Stimulated activated CD4-positive, alpha-beta T cell treated with anti-CD3 and anti-CD28 coated beads, Interleukin-15, amount 100 ng/mL, for 24 hours (primary cell): ENCODE data around the gene CPED1.
"Not testable (repeated sequence)": the region's sequence is repeated elsewhere in the genome, so short reads cannot be mapped to it uniquely, and the experiment has no call there.

Experiments
- DNase-seq: peaks from one replicate; pipeline ENCODE4 v3.0.0-alpha.2; 2020

CPED1 gene

DNA sequence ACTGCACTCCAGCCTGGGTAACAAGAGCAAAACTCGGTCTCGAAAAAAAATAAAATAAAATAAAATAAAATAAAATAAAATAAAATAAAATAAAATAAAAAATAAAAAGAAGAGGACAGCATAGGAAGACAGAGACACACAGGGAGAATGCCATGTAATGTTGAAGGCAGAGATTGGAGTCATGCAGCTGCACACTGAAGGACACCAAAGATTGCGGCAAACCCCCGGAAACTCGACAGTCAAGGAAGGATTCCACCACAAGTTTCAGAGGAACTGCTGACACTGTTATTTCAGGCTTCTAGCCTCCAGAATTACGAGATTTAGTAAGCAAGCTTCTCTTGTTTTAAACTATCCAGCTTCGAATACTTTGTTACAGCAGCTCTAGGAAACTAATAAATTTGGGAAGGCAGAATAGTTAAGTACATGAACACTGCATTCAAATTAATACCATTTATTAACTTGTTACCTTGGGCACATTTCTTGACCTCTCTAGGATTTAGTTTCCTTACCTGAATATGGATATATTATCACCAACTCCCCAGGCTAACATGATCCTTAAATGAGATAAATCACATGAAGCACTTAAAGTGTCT lies 9.5 kb downstream of the CPED1 start:
- no peak for DNase-seq

DNA sequence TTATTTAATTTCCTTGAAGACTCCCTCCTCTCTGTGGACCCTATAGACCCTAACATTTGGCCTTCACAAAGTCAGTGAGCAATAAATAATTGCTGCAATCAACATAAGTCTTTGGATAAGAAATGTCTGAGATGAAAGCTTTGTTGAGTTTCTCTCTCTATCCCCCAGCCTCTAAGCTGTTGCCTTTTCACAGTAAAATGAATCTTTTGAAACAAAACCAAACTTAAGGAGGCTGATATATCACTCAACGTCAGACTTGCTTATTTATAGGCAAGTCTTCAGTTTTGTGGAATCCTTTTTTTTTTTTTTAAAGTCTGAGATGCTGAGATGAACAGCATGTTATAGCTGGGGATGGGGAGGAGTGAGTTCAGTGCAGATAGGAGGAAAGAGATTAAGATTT lies 10.0 kb downstream of the CPED1 start:
- no peak for DNase-seq

DNA sequence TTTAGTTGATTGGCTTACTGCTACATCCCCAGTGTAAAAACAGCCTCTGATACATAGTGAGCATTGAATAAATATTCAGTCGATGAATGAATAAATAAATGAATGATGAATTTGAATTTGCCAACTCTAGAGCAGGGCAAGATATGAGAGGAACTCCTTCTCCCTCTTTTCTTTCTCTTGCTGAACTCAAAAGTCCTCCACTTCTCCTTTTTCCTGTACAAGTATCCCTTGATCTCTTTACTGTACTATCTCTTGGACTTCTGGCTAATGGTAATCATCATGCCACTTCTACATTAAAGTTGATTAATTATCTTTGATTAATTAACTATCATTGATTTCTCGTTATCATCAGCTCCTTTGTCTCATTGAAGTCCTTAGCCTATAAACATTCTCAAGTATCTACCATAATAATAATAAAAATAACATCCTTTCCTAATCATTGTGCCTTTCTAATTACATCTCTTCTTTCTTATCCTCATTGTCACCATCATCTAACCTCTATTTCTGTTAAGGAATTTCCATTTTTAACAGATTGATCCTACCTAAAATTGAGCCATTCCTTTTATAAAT lies 10.6 kb downstream of the CPED1 start:
- DNase-seq, result no peak

DNA sequence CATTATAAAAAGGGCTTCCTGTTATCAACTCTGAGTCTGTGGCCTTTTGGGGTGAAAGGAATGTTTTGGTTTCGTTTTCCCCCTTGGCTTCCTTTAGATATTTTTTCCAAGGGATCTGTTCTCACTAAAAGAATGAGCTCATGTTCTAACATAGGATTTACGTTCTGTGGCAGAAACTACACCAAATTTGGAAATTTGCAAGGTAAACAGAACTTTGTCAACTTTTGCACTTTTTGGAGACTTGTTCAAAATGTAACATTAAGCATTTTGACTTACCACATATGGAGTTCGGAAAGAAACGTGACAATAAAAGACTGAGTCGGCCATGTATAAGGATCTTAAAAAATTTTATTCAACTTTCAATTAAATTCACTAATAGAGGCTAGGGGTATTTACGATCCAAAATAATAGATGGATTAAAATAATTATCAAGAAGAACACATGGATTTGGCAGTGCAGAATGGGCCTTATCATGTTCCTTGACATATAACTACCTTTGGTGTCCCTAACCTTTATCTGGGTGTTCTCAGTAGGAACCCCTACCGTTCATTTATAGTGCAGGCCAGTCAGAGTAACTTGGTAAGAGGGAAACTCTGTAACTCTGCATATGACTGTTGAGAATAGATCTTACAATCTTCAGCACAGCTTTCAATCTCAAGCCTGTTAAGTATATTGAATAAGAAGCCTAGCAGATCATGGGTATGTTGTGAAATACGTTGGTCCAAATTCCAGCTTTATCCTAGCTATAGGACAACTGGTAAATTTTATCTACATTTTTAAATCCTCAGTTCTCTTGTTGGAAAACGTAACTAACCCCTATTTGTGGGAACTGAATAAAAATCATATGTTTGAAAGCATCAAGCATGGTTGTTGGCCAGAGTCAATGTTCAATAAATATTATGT lies 11.8 kb downstream of the CPED1 start:
- DNase-seq, result no peak

DNA sequence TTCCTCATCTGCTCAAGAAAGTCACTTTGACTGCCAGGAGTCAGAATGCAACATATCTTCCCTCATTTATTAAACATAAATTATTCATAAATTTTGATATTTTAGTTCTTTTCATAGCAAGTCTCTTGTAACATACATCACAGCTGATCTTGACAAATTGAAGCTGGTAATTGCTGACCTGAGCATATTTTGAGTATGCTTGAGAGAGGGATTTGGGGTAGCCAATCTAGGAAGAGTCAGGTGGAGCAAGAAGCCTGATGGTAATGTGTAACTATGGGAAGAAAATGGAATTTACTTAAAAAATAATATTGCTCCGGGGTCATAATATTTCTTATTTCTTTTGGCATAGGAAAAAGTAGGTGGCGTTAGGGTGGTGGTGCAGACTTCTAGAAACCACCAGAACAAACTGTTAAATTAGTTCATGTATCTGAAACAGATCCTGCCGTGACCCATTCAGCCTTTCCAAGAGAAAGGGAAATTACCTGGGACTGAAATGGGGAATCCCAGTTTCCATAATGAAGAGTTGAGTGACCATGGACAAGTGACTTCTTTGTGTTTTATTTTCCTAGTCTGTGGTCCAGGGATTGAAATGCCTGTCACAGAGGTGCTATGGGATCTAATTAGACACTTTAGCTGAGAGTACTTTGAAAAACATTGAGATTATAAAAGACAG lies 12.9 kb downstream of the CPED1 start:
- no peak for DNase-seq

- DNase-seq, result no peak
Measured at GRCh38 chr7:121002048-121002756, 13.7 kb downstream of the CPED1 start.

DNA sequence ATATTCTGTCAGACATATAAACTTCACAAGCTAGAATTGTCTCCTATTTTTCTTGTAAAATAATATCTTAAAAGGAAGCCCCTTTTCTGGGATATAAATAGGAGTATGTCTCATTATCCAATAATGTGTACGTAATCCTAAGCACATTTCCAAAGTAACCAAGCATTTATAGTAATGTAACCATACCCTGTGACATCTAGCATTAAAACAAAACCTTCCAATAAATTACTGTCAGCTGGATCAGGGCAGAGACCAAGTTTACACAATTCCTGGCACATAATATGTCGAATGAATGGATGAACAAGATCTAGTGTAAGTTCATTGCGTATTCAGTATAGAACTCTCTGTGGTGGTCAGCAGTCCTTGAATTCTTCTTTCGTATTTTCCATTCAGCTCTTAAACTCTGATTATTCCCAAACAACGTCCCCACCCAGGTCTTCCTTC lies 14.3 kb downstream of the CPED1 start:
- no peak for DNase-seq

DNA sequence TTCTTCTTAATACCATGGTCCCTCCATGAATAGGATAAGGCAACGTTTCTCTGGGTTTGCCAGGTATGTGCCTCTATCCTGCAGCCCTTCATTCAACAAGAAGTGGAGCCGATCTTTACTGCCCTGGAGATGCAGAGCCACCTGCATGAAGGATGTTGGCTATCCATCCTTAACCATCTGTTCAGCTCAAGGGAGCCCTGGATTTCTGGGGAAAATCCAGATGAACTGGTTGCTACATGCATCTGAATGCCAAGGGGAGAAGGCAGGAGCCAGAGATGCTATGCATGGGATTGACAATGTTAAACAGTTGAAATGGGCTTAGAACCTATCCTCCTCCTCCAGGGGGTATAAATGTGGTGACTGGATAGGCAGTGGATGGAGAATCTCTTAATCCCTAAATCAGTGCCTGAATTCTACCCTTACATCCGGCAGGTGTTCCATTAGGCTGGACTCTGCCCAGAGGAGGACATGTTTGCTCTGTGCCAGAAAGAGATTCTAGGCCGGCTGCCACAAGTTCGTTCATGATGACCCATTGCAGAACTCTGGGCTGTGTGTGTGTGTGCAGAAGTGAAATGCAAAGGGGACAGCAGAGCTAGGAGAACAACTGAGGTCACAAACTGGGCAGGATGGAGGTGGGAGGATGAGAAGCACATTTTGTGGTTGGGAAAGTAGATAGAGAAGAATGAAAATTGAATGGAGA lies 15.6 kb downstream of the CPED1 start:
- DNase-seq, result no peak

GRCh38 chr7:121005058-121005457 lies 16.5 kb downstream of the CPED1 start:
- not testable (repeated sequence) for DNase-seq

DNA sequence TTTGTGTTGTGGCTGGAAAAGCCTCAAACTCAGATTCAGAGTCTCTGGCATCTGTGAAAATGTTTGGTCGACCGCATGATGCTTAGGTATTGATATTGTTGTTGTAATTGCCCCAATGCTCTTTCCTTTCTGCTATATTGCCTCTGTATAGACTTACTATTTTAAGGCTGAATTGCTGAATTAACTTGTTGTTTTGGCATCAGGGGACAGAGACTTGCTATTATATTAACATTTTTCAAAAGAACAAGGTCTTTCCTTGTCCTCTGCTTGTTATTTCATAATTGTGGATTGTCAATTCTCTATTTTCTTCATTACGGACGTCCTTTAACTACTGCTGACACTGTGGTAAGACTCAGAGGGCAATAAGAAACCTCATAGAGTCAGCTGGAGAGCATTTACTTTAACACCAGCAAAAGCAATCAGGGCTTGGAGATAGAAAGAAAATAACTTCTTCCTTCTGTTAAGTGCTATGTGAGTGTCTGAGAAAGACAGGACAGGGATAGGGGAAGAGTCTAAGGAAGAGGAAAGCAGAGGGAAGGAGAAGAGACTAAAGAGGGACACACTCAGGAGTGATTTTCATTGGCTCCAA lies 17.6 kb downstream of the CPED1 start:
- no peak for DNase-seq

DNA sequence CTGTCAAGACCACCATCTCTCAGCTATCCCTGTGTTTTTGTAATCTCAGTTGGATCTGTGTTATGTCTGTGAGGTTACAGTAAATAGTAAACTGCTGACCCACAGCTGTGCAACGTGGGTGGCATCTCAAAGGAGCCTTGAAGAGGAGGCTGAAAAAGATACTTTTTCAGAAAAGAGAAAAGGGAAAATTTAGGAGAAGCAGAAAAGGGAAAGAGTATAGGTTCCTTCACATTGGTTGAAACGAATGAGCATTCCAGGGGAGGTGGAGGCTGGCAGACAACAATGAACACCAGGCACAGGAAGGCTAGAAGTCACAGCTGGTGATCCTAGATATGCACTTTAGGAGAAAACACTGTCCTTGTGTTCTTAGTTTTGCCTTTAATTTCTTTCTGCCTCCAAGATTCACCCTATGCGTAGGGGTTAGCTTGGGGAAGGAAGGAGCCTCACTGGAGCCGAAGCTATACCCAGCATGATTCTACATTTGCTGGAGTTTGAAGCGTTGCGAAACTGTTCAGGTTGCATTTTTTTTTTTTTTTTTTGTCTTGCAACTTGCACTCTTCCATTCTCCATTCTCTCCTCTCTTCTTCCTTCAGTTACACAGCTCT lies 18.3 kb downstream of the CPED1 start:
- no peak for DNase-seq

DNA sequence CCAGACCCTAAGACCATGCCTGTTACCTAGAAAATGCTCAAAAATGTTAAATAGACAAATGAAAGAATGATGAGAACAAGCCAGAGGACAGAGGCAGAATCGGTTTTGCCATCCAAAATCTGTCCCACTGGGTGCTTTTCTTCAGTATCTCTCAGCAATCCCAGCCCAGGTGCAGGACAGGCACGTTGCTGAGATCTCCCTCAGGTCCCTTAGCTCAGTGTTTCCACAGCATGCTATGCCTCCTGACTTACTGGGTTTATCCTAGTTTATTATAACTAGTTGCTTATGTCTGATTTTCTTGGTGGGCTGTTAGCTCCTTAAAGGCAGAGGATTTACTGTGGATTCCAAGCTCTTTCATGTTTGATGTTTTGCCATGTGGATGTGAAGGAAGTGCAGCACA lies 20.3 kb downstream of the CPED1 start:
- DNase-seq, result no peak

DNA sequence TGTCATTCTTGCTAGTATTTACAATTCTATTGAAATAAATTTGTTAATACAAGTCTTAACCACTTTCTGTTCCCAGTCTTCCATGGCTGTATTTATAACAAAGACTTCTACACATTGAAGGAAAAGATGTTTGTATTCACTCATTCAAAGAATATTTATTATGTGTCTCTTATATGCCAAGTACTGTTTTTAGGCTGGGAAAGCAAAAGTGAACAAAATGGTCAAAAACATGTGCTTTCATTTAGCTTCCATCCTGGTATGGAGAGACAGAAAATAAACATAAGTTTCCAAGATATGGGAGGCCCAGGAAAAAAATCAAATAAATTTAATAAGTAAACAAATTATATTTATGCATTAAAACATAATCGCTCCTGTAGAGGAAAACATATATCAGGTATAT lies 22.9 kb downstream of the CPED1 start:
- no peak for DNase-seq

GRCh38 chr7:121012170-121012874 lies 23.8 kb downstream of the CPED1 start:
- DNase-seq, result no peak

- DNase-seq, result no peak
Measured at GRCh38 chr7:121012919-121013318, 24.4 kb downstream of the CPED1 start.

GRCh38 chr7:121015560-121015959 lies 27.0 kb downstream of the CPED1 start:
- no peak for DNase-seq

- no peak for DNase-seq
Measured at GRCh38 chr7:121016966-121017365, 28.5 kb downstream of the CPED1 start.

DNA sequence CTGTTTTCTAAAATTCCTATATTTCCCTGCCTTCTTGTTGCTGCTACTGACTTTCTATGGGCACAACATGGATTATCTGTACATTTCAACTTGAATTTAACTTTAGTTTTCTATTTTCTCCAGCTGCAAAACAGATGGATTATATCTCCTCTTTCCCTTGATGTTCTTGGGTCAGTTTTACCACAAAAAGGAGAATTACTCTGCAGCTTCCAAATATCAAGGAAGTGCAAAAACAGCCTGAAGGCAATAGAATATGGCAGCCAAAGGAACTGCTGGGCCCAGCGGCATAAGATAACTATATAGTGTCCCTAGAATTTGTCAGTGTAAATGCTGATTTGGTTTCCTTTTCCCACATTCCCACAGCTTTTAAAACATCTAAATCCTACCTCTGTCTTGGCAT lies 29.1 kb downstream of the CPED1 start:
- DNase-seq, result no peak

DNA sequence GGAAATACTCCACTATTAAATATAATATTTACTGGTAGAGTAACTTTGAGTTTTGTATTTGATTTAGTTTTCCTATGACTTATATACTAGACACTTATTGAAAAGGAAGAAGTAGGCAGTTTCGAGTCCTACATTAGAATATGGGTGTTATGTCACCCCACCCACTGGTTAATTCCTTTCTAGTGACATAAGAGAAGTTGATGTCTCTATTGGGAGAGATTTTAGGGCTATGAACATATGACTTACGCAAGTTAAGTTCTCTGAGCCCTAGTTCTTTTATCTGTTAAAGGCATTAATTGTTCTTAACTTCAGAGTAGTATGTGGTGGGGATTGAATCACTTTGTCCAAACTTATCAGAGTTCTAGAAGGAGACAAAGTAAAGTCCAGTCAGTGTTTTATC lies 30.5 kb downstream of the CPED1 start:
- no peak for DNase-seq

DNA sequence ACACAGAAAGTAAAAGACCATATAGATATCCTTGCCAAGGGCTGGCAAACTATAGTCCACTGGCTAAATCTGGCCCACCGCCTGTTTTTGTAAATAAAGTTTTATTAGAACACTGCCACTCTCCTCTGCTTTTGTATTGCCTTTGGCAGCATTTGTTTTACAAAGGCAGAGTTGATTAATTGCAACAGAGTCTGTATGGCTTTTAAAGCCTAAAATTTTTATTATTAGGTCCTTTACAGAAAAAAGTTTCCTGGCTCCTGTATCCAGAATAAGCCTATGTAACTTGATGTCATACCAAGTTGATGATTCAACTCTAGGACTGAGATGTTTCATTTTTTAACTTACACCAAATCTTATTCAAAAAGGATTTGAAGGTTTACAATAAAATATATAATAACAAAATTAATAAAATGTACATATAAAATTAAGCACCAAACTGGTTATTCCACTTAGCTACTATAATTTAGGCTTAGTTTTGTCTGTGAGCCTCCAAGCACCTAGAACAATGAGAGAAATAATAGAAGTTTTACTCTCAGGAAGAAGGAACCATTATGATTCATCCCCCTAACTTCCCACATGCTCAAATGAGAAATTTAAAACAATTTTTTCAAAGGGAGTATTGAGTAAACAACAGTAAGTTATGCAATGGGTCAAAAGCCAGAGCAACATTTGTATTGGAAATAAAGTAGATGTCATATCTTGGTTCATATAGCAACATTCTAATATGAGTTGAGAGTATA lies 31.9 kb downstream of the CPED1 start:
- no peak for DNase-seq
